ENCODE results near the gene NVL. TPM values are rescaled to one million over a fixed set of nuclear protein-coding genes. Genes with fewer than 3 reads are reported as not detected.

Gene NVL
- total and polyA plus RNA-seq, 7 experiments from 2014 or later: 16.1 to 48.6 (median 24.7) TPM

DNA sequence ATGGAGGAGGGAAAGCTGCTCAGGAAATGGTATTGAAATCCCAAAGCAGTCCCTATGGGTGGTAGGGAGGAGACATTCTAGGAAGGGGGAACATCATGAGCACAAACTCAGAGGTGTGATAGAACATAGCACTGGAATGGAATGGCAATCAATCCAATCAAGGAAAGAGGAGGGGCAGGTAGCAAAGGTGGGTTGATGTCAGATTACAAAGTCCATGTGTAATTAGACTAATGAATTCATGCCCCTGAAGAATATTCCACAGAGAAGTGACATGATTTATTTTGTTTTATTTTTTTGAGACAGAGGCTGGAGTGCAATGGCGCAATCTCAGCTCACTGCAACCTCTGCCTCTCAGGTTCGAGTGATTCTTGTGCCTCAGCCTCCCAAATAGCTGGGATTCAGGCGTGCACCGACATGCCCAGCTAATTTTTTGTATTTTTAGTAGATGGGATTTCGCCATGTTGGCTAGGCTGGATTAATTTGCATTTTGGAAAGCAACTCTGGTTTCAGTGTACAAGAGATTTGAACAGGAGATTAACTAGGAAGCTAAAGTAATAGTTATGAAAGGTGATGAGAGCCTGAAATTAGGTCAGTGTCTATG, 110.9 kb downstream of the NVL start:
- peaks cover 0 to 3% (median 0%) of the 10 kb centered on the region in 5 donors for H3K27me3 Mint-ChIP-seq
- no peaks in the 10 kb centered on the region for H3K9me3 Mint-ChIP-seq
- POLR2A ChIA-PET: no interaction called here
- Histone ChIP-seq H3K27me3 (ENCODE audit: control insufficient read depth in 2 of 2, insufficient read depth in 2 of 2, low read length in 2 of 2) (no peaks in the 10 kb centered on the region), H3K4me3 (ENCODE audit: low read length) (no peak overlapping the region), H3K9me3 (ENCODE audit: control insufficient read depth in 2 of 3, low read length in 3 of 3) (no peaks in the 10 kb centered on the region), H3K27ac (ENCODE audit: low read depth, low read length) (no peak overlapping the region), H3K36me3 (ENCODE audit: control insufficient read depth in 2 of 3, insufficient read depth in 3 of 3, low read length in 3 of 3) (no peaks in the 10 kb centered on the region), H3K4me1 (ENCODE audit: control insufficient read depth in 2 of 2, insufficient read depth in 2 of 2, low read length in 2 of 2) (no peaks in the 10 kb centered on the region)
- ATAC-seq: no peak
- no peak for DNase-seq
- H3K4me3 Mint-ChIP-seq: no peak overlapping the region
- no peak overlapping the region for H3K27ac Mint-ChIP-seq
- H3K36me3 Mint-ChIP-seq: no peaks in the 10 kb centered on the region
- intact Hi-C loops (cut with micrococcal nuclease): no loop called here
- H3K4me1 Mint-ChIP-seq: peaks cover 0 to 2% (median 0%) of the 10 kb centered on the region in 7 donors
- CTCF ChIA-PET: no interaction called here

DNA sequence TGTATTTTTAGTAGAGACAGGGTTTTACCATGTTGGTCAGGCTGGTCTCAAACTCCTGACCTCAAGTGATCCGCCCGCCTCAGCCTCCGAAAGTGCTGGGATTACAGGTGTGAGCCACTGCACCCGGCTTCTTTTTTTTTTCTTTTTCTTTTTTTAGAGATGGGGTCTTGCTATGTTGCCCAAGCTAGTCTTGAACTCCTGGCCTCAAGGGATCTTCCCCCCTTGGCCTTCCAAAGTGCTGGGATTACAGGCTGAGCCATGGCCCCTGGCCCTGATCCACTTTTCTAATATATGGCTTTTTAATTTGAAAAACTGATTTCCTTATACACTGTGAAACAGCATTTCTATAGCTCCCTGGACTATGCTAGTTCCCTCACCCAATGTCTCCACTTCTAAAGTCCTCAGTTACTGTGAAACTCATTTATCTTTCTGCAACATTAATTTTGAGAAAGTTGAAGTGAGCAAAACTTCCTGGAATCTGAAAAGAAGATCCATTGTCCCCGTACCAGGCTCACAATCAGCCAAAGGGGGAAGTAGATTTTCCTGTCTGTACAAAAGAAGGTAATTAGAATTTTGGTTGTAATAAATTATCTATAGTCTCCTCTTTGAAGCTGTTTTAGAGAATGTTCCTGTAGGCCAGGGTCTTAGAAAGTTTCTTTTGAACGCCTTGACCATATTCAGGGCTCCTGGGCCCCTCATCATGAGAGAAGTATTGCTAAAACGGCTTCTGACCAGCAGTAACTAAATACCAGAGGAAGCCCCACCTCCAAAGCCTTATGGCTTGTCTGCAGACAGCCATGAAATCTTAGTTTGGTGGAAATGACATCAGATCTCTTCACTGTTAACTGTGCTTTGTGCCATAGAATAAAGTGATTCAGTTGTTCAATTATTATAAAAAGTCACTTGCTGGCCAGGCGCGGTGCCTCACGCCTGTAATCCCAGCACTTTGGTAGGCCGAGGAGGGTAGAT, 112.0 kb downstream of the NVL start:
- H3K4me3 Mint-ChIP-seq: no peak overlapping the region
- H3K36me3 ChIP-seq (ENCODE audit: control insufficient read depth in 2 of 3, insufficient read depth in 3 of 3, low read length in 3 of 3): no peaks in the 10 kb centered on the region
- H3K27ac Mint-ChIP-seq: no peak overlapping the region
- no peaks in the 10 kb centered on the region for H3K27me3 ChIP-seq (ENCODE audit: control insufficient read depth in 2 of 2, insufficient read depth in 2 of 2, low read length in 2 of 2)
- H3K27ac ChIP-seq (ENCODE audit: low read depth, low read length): no peak overlapping the region
- H3K4me1 Mint-ChIP-seq: peaks cover 0 to 2% (median 0%) of the 10 kb centered on the region in 7 donors
- ChIA-PET CTCF (interaction anchor here (0.6 kb wide), 1 partner anchor 25 kb away, joined by 8 read pairs; no protein-coding TSS in a partner anchor), POLR2A (interaction anchor here (0.6 kb wide), 1 partner anchor 11 kb away, joined by 4 read pairs; no protein-coding TSS in a partner anchor)
- H3K9me3 ChIP-seq (ENCODE audit: control insufficient read depth in 2 of 3, low read length in 3 of 3): no peaks in the 10 kb centered on the region
- no peak overlapping the region for H3K4me3 ChIP-seq (ENCODE audit: low read length)
- H3K27me3 Mint-ChIP-seq: peaks cover 0 to 3% (median 0%) of the 10 kb centered on the region in 5 donors
- H3K9me3 Mint-ChIP-seq: no peaks in the 10 kb centered on the region
- H3K36me3 Mint-ChIP-seq: no peaks in the 10 kb centered on the region
- intact Hi-C loops (cut with micrococcal nuclease): no loop called here
- no peaks in the 10 kb centered on the region for H3K4me1 ChIP-seq (ENCODE audit: control insufficient read depth in 2 of 2, insufficient read depth in 2 of 2, low read length in 2 of 2)
- no peak for DNase-seq
- ATAC-seq: no peak

DNA sequence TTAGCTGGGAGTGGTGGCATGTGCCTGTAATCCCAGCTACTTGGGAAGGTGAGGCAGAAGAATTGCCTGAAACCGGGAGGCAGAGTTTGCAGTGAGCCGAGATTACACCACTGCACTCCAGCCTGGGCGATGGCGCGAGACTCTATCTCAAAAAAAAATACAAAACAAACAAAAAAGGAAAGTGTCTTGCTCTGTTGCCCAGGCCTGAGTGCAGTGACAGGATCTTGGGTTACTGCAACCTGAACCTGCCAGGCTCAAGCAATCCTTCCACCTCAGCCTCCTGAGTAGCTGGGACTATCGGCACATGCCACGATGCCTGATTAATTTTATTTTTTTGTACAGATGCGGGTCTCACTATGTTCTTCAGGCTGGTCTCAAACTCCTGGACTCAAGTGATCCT, 113.6 kb downstream of the NVL start:
- peaks cover 0 to 2% (median 0%) of the 10 kb centered on the region in 7 donors for H3K4me1 Mint-ChIP-seq
- H3K36me3 ChIP-seq (ENCODE audit: control insufficient read depth in 2 of 3, insufficient read depth in 3 of 3, low read length in 3 of 3): no peaks in the 10 kb centered on the region
- no peak for ATAC-seq
- no peaks in the 10 kb centered on the region for H3K4me1 ChIP-seq (ENCODE audit: control insufficient read depth in 2 of 2, insufficient read depth in 2 of 2, low read length in 2 of 2)
- peaks cover 0 to 3% (median 0%) of the 10 kb centered on the region in 5 donors for H3K27me3 Mint-ChIP-seq
- no peak overlapping the region for H3K4me3 Mint-ChIP-seq
- H3K27ac Mint-ChIP-seq: no peak overlapping the region
- no peak overlapping the region for H3K4me3 ChIP-seq (ENCODE audit: low read length)
- H3K9me3 Mint-ChIP-seq: no peaks in the 10 kb centered on the region
- H3K27ac ChIP-seq (ENCODE audit: low read depth, low read length): no peak overlapping the region
- ChIA-PET CTCF (no interaction called here), POLR2A (no interaction called here)
- H3K9me3 ChIP-seq (ENCODE audit: control insufficient read depth in 2 of 3, low read length in 3 of 3): no peaks in the 10 kb centered on the region
- no peak for DNase-seq
- intact Hi-C loops (cut with micrococcal nuclease): no loop called here
- H3K27me3 ChIP-seq (ENCODE audit: control insufficient read depth in 2 of 2, insufficient read depth in 2 of 2, low read length in 2 of 2): no peaks in the 10 kb centered on the region
- no peaks in the 10 kb centered on the region for H3K36me3 Mint-ChIP-seq

DNA sequence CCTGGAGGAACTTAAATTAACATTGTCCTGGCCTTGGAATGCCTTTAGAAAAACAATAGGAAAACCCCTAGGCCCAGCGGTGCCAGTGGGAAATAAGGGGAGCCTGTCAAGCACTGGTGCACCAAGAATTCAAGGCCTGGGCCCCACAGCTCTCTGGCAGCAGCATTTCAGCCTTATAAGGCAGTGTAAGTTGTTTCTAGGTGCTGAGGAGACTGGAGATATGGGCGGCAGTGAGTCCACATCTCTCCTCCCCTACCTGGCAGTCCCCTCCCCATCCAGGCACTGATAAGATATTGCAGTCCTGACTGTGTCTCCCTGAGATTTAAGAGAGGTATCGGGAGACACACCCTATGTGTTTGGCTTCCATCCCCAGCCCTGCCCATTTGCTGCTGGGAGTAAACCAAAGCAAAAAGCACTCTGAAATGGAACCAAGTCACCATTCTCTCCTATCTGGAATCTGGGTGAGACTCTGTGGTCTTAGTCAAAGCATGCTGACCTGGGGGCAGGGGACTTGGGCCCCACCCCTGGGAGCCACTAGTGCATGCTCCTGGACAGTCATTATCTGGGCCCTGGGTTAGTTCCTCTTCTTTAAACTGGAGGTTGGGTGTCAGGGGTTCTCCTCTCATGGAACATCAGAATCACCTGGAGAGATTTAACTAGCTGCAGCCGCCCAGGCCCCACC, 116.4 kb downstream of the NVL start:
- no peaks in the 10 kb centered on the region for H3K27me3 Mint-ChIP-seq
- intact Hi-C loops (cut with micrococcal nuclease): no loop called here
- H3K36me3 Mint-ChIP-seq: no peaks in the 10 kb centered on the region
- ATAC-seq (no peak), DNase-seq (no peak)
- no peak overlapping the region for H3K4me3 Mint-ChIP-seq
- H3K9me3 Mint-ChIP-seq: no peaks in the 10 kb centered on the region
- ChIA-PET POLR2A (interaction anchor here (1.2 kb wide), 1 partner anchor 15 kb away, joined by 3 read pairs; no protein-coding TSS in a partner anchor), CTCF (interaction anchor here (0.6 kb wide), 1 partner anchor 37 kb away, joined by 3 read pairs; no protein-coding TSS in a partner anchor)
- Histone ChIP-seq H3K27ac (ENCODE audit: low read depth, low read length) (no peak overlapping the region), H3K36me3 (ENCODE audit: control insufficient read depth in 2 of 3, insufficient read depth in 3 of 3, low read length in 3 of 3) (no peaks in the 10 kb centered on the region), H3K27me3 (ENCODE audit: control insufficient read depth in 2 of 2, insufficient read depth in 2 of 2, low read length in 2 of 2) (no peaks in the 10 kb centered on the region), H3K9me3 (ENCODE audit: control insufficient read depth in 2 of 3, low read length in 3 of 3) (no peaks in the 10 kb centered on the region), H3K4me1 (ENCODE audit: control insufficient read depth in 2 of 2, insufficient read depth in 2 of 2, low read length in 2 of 2) (no peaks in the 10 kb centered on the region), H3K4me3 (ENCODE audit: low read length) (no peak overlapping the region)
- no peaks in the 10 kb centered on the region for H3K4me1 Mint-ChIP-seq
- no peak overlapping the region for H3K27ac Mint-ChIP-seq

DNA sequence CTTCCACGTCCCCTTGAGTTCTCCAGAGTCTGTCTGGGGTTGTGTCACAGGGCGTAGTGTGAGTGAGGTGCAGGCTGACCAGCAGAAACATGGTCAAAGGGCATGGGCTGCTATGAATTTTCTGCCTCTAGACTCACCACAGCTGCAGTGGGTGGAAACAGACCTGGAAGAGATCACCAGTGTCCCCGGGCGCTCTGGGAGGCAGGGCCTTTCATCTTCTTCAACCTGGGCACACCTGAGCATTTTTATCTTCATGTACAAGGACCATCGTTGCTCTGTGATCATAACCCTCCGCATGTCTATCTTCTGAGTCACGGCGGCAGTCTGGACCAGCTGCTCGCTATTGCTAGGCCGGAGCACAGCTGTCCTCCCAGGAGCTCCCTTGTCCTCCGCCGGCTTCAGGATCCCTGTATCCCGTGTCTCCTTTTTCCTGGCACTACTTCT, 117.3 kb downstream of the NVL start:
- H3K27ac Mint-ChIP-seq: no peak overlapping the region
- intact Hi-C loops (cut with micrococcal nuclease): no loop called here
- no peaks in the 10 kb centered on the region for H3K9me3 ChIP-seq (ENCODE audit: control insufficient read depth in 2 of 3, low read length in 3 of 3)
- no peak for DNase-seq
- H3K36me3 ChIP-seq (ENCODE audit: control insufficient read depth in 2 of 3, insufficient read depth in 3 of 3, low read length in 3 of 3): no peaks in the 10 kb centered on the region
- H3K27me3 Mint-ChIP-seq: no peaks in the 10 kb centered on the region
- no peak overlapping the region for H3K27ac ChIP-seq (ENCODE audit: low read depth, low read length)
- H3K4me1 Mint-ChIP-seq: no peaks in the 10 kb centered on the region
- ATAC-seq: no peak
- no peak overlapping the region for H3K4me3 ChIP-seq (ENCODE audit: low read length)
- H3K4me1 ChIP-seq (ENCODE audit: control insufficient read depth in 2 of 2, insufficient read depth in 2 of 2, low read length in 2 of 2): no peaks in the 10 kb centered on the region
- no peaks in the 10 kb centered on the region for H3K27me3 ChIP-seq (ENCODE audit: control insufficient read depth in 2 of 2, insufficient read depth in 2 of 2, low read length in 2 of 2)
- H3K4me3 Mint-ChIP-seq: no peak overlapping the region
- H3K9me3 Mint-ChIP-seq: no peaks in the 10 kb centered on the region
- ChIA-PET CTCF (interaction anchor here (0.6 kb wide), 1 partner anchor 120 kb away, joined by 4 read pairs; no protein-coding TSS in a partner anchor), POLR2A (interaction anchor here (1.2 kb wide), 1 partner anchor 14 kb away, joined by 3 read pairs; no protein-coding TSS in a partner anchor)
- no peaks in the 10 kb centered on the region for H3K36me3 Mint-ChIP-seq

DNA sequence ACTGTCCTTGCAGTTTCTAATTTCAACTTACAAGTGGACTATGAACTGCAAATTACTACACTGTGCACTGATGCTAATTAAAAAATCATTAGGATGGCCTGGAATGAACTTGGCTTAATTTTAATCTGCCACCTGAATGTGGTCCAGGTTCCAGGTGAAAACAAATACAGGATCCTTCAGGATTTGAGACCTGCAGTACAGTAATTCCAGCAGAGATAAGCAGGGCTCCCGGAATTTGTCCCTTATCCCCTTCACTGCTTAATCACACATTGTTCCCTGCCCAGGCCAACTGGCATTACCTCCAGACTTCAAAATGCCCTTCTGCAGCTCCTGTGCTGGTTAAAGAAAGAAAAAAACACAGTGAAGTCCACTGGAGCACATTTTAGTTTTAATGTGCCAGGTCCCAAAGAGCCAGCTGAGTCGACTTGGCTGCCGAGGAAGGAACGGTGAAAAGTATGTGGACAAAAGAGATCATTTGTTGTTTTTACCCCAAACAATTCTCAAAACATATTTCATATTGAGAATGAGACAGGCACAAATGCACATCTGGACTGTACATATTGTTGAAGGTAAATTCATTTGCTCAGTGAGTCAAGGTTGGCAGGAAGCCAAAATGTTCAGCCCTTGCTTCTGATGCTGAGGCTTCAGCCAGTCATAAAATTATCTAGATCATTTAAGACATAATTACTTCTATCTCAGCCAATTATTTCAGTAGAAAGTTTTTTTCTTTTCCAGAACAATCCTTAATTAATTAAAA, 118.6 kb downstream of the NVL start:
- peak overlapping the region in 1 of 9 donors; percentile 21 for H3K27ac Mint-ChIP-seq
- H3K4me3 Mint-ChIP-seq: no peak overlapping the region
- DNase-seq (no peak), ATAC-seq (no peak)
- Histone ChIP-seq H3K36me3 (ENCODE audit: control insufficient read depth in 2 of 3, insufficient read depth in 3 of 3, low read length in 3 of 3) (no peaks in the 10 kb centered on the region), H3K27me3 (ENCODE audit: control insufficient read depth in 2 of 2, insufficient read depth in 2 of 2, low read length in 2 of 2) (no peaks in the 10 kb centered on the region), H3K4me3 (ENCODE audit: low read length) (no peak overlapping the region), H3K4me1 (ENCODE audit: control insufficient read depth in 2 of 2, insufficient read depth in 2 of 2, low read length in 2 of 2) (no peaks in the 10 kb centered on the region), H3K9me3 (ENCODE audit: control insufficient read depth in 2 of 3, low read length in 3 of 3) (no peaks in the 10 kb centered on the region), H3K27ac (ENCODE audit: low read depth, low read length) (no peak overlapping the region)
- no peaks in the 10 kb centered on the region for H3K36me3 Mint-ChIP-seq
- no peaks in the 10 kb centered on the region for H3K4me1 Mint-ChIP-seq
- intact Hi-C loops (cut with micrococcal nuclease): no loop called here
- H3K27me3 Mint-ChIP-seq: no peaks in the 10 kb centered on the region
- no peaks in the 10 kb centered on the region for H3K9me3 Mint-ChIP-seq
- ChIA-PET CTCF (no interaction called here), POLR2A (interaction anchor here (0.7 kb wide), 1 partner anchor 64 kb away, joined by 4 read pairs; no protein-coding TSS in a partner anchor)
